Measurements from ENCODE around the gene ZXDC.
A peak's percentile ranks its signal among the peaks of the same experiment; 100 is the strongest.

The ZXDC gene

GRCh38 chr3:126447456-126448106 is 28.1 kb downstream of the ZXDC start:
- no peak for TF ChIP-seq CTCF (conservative IDR thresholded peaks at IDR 0.05; ENCODE audit: low read depth, low read length)
- DNase-seq (ENCODE audit: low read depth): no peak
- no peak overlapping the region for H3K4me3 ChIP-seq (ENCODE audit: low read depth, low read length)

GRCh38 chr3:126446791-126447190 is 28.9 kb downstream of the ZXDC start:
- no peak overlapping the region for H3K4me3 ChIP-seq (ENCODE audit: low read depth, low read length)
- peak; percentile 30 for DNase-seq (ENCODE audit: low read depth)
- no peak for TF ChIP-seq CTCF (conservative IDR thresholded peaks at IDR 0.05; ENCODE audit: low read depth, low read length)

- no peak for TF ChIP-seq CTCF (conservative IDR thresholded peaks at IDR 0.05; ENCODE audit: low read depth, low read length)
- H3K4me3 ChIP-seq (ENCODE audit: low read depth, low read length): no peak overlapping the region
- peak; percentile 11 for DNase-seq (ENCODE audit: low read depth)
Measured at GRCh38 chr3:126446301-126446700, 29.4 kb downstream of the ZXDC start.

GRCh38 chr3:126445506-126445905 is 30.2 kb downstream of the ZXDC start:
- no peak for TF ChIP-seq CTCF (conservative IDR thresholded peaks at IDR 0.05; ENCODE audit: low read depth, low read length)
- no peak overlapping the region for H3K4me3 ChIP-seq (ENCODE audit: low read depth, low read length)
- no peak for DNase-seq (ENCODE audit: low read depth)

GRCh38 chr3:126442856-126443242 is 32.8 kb downstream of the ZXDC start:
- no peak overlapping the region for H3K4me3 ChIP-seq (ENCODE audit: low read depth, low read length)
- TF ChIP-seq CTCF (conservative IDR thresholded peaks at IDR 0.05; ENCODE audit: low read depth, low read length): no peak
- no peak for DNase-seq (ENCODE audit: low read depth)

GRCh38 chr3:126442094-126442855 is 33.4 kb downstream of the ZXDC start:
- no peak for DNase-seq (ENCODE audit: low read depth)
- TF ChIP-seq CTCF (conservative IDR thresholded peaks at IDR 0.05; ENCODE audit: low read depth, low read length): no peak
- H3K4me3 ChIP-seq (ENCODE audit: low read depth, low read length): no peak overlapping the region

All from choroid plexus epithelial cell (primary cell).